ENCODE data around the gene SLC2A13. TPM values are rescaled to one million over a fixed set of nuclear protein-coding genes. Genes with fewer than 3 reads are reported as not detected.

Gene SLC2A13
- polyA plus RNA-seq, 3 donors: 2.2 to 2.9 (median 2.5) TPM

- no peaks in the 10 kb centered on the region for H3K27me3 ChIP-seq (ENCODE audit: control insufficient read depth in 2 of 2, insufficient read depth in 2 of 2, low read length in 2 of 2)
- 100% methylated on average over 1 of the region's 2 CpGs for WGBS (ENCODE audit: insufficient coverage)
- Mint-ChIP-seq H3K27ac (peak overlapping the region in 1 of 7 donors; percentile 33), H3K27me3 (ENCODE audit: low read depth in 3 of 3) (peaks cover 0 to 3% (median 0%) of the 10 kb centered on the region in 3 donors), H3K36me3 (no peaks in the 10 kb centered on the region), H3K4me3 (no peak overlapping the region), H3K4me1 (peaks cover 24% of the 10 kb centered on the region), H3K9me3 (no peaks in the 10 kb centered on the region)
- no peak overlapping the region for H3K4me3 ChIP-seq (replicated peaks in 1 of 3; ENCODE audit: low read depth in 2 of 3, low read length in 3 of 3)
- peaks cover 5 to 15% of the 10 kb centered on the region in 2 donors for H3K4me1 ChIP-seq (ENCODE audit: control insufficient read depth in 1 of 2, insufficient read depth in 2 of 2, low read length in 2 of 2)
- H4K20me1 ChIP-seq (ENCODE audit: insufficient read depth, low read length): no peaks in the 10 kb centered on the region
- H3K36me3 ChIP-seq (replicated peaks in 1 of 2; ENCODE audit: control insufficient read depth in 1 of 2, insufficient read depth in 2 of 2, low read length in 2 of 2): no peaks in the 10 kb centered on the region
- intact Hi-C loops (cut with micrococcal nuclease): no loop called here
- no peak overlapping the region for H3K4me2 ChIP-seq (replicated peaks; ENCODE audit: extremely low read depth, low read length, poor library complexity, severe bottlenecking)
- no peak overlapping the region for H3K27ac ChIP-seq (ENCODE audit: low read depth in 1 of 2, low read length in 2 of 2)
- no peaks in the 10 kb centered on the region for H3K9me3 ChIP-seq (replicated peaks in 1 of 2; ENCODE audit: control insufficient read depth in 1 of 2, insufficient read depth in 1 of 2, low read length in 2 of 2)
- DNase-seq: no peak
- H3K9ac ChIP-seq (ENCODE audit: insufficient read depth, low read length, poor library complexity, severe bottlenecking): no peak overlapping the region
- no peak overlapping the region for H2AFZ ChIP-seq (ENCODE audit: insufficient read depth, low read depth, low read length, poor library complexity, severe bottlenecking)
- no peaks in the 10 kb centered on the region for H3K79me2 ChIP-seq (ENCODE audit: insufficient read depth, low read length)
- TF ChIP-seq CTCF (IDR thresholded peaks at IDR 0.05): no peak
Observed at GRCh38 chr12:39935839-39936238, 170.0 kb downstream of the SLC2A13 start.

- no CpG with 5 or more reads among the region's 1 CpG for WGBS (ENCODE audit: insufficient coverage)
- Histone ChIP-seq H4K20me1 (ENCODE audit: insufficient read depth, low read length) (no peaks in the 10 kb centered on the region), H3K27ac (ENCODE audit: low read depth in 1 of 2, low read length in 2 of 2) (no peak overlapping the region), H3K4me1 (ENCODE audit: control insufficient read depth in 1 of 2, insufficient read depth in 2 of 2, low read length in 2 of 2) (peaks cover 5 to 19% of the 10 kb centered on the region in 2 donors), H3K4me2 (replicated peaks; ENCODE audit: extremely low read depth, low read length, poor library complexity, severe bottlenecking) (no peak overlapping the region), H3K4me3 (replicated peaks in 1 of 3; ENCODE audit: low read depth in 2 of 3, low read length in 3 of 3) (no peak overlapping the region), H3K27me3 (ENCODE audit: control insufficient read depth in 2 of 2, insufficient read depth in 2 of 2, low read length in 2 of 2) (no peaks in the 10 kb centered on the region), H2AFZ (ENCODE audit: insufficient read depth, low read depth, low read length, poor library complexity, severe bottlenecking) (no peak overlapping the region), H3K9me3 (replicated peaks in 1 of 2; ENCODE audit: control insufficient read depth in 1 of 2, insufficient read depth in 1 of 2, low read length in 2 of 2) (no peaks in the 10 kb centered on the region), H3K9ac (ENCODE audit: insufficient read depth, low read length, poor library complexity, severe bottlenecking) (no peak overlapping the region), H3K79me2 (ENCODE audit: insufficient read depth, low read length) (no peaks in the 10 kb centered on the region), H3K36me3 (replicated peaks in 1 of 2; ENCODE audit: control insufficient read depth in 1 of 2, insufficient read depth in 2 of 2, low read length in 2 of 2) (no peaks in the 10 kb centered on the region)
- Mint-ChIP-seq H3K36me3 (no peaks in the 10 kb centered on the region), H3K4me3 (no peak overlapping the region), H3K27me3 (ENCODE audit: low read depth in 3 of 3) (peaks cover 0 to 3% (median 0%) of the 10 kb centered on the region in 3 donors), H3K9me3 (no peaks in the 10 kb centered on the region), H3K4me1 (peaks cover 28% of the 10 kb centered on the region), H3K27ac (no peak overlapping the region)
- intact Hi-C loops (cut with micrococcal nuclease): no loop called here
- no peak for TF ChIP-seq CTCF (IDR thresholded peaks at IDR 0.05)
- no peak for DNase-seq
Observed at GRCh38 chr12:39935275-39935674, 170.6 kb downstream of the SLC2A13 start.
